GM19193 (cell line): ENCODE data around the gene PDIA4.

Source experiments
- POLR2A ChIP-seq: IDR thresholded peaks from 4 replicates; pipeline ENCODE4 v1.6.1; 2011; ENCODE audit not compliant: insufficient read depth, insufficient read length; ENCODE audit errors: extremely low read depth

The PDIA4 gene

DNA sequence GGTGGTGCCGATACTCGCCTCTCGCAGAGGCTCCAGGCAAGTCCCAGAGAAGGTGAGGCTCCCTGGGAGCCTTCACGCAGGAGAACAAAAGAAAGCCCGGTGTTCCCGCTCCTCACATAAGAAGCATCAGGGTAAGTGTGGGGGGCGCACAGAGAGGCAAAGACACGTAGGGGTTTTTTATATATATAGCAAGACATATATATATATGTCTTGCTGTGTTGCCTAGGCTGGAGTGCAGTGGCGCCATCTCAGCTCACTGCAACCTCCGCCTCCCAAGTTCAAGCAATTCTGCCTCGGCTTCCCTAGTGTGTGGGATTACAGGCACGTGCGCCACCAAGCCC lies 61.3 kb downstream of the PDIA4 start:
- no peak for TF ChIP-seq POLR2A

DNA sequence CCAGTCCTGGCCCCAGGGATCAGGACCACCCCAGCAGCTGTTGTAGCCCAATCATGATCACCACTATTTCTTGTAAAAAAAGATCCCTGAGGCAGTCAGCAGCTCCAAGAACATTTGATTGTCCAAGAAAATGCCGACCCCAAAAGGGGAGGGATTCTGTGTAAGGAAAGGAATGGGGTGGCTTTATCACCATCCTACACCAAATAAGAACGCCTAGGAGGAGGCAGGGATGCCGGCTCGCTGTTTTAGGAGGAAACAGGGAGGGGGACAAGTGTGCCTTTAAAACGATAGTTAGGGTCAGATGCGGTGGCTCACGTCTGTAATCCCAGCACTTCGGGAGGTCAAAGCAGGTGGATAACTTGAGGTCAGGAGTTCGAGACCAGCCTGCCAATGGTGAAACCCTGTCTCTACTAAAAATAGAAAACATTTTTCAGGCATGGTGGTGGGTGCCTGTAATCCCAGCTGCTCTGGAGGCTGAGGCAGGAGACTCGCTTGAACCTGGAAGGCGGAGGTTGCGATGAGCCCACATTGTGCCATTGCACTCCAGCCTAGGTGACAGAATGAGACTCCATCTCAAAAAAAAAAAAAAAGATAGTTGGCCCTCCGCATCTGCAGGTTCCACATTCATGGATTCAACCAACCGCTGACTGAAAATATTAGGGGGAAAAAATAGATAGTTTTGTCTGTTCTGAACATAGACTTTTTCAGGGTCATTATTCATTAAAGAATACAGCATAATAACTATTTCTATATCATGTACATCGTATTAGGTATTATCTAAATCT lies 63.6 kb downstream of the PDIA4 start:
- no peak for TF ChIP-seq POLR2A

DNA sequence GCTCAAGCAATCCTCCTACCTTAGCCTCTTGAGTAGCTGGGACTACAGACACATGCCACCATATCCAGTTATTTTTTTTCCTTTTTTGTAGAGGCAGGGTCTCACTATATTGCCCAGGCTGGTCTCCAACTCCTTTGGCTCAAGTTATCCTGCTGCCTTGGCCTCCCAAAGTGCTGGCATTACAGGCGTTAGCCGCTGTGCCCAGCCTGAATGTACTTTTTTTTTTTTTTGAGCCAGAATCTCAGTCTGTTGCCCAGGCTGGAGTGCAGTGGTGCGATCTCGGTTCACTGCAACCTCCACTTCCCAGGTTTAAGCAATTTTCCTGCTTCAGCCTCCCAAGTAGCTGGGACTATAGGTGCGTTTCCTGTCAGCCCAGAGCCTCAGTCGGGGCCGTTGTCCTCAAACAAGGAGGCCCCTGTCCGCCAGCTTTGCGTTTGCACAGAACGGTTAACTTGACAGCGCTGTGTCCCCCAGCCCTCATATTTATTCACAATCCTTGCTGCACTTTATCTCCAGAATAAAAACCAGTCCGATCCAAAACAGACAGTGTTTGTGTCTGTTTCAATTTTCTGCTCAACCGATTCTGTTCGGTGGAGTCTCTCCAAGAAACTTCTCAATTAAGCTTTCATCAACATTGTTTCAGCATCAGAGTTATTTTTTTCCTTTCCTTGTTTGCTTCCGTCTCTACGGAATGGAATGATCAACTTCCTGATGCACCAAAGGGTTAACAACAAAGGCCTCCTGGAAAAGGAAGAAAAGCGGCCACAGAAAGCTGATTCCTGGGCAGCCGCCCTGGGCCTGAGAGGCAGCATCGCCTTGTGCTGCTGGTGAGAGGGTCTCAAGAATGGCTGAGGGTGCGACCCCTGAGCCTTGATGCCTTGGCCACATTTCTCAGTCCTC lies 64.5 kb downstream of the PDIA4 start:
- no peak for TF ChIP-seq POLR2A

DNA sequence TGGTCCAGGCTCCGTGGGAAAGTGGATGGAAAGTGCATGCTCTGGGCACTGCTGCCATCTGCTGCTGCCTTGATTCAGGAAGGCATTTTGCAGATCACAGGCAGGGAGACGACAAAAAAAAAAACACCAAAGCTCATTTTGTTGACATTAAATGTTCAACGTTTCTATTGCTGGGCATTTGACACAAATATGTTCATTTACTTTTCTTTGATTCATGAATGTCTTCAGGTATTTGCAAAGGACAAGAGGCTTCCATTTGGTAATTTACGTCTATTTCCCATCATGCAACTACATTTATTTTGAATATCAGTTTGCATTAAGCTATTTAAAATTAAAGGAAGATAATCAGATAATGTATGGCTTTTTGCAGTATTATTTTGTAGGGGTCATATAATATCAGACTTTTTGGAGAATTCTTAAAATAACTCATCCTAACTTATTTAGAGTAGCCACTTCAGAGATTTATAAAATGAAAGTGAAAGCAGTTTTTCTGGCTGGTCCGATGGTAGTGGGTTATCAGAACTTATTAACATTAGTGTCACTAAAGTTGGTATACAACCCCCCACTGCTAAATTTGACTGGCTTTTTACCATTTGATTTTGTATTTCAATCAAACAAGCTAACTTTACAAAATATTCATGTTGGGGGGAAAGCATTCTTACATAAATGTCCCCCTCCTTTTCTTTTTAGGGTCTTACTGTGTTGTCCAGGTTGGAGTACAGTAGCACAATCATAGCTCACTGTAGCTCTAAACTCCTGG lies 65.3 kb downstream of the PDIA4 start:
- TF ChIP-seq POLR2A: no peak

DNA sequence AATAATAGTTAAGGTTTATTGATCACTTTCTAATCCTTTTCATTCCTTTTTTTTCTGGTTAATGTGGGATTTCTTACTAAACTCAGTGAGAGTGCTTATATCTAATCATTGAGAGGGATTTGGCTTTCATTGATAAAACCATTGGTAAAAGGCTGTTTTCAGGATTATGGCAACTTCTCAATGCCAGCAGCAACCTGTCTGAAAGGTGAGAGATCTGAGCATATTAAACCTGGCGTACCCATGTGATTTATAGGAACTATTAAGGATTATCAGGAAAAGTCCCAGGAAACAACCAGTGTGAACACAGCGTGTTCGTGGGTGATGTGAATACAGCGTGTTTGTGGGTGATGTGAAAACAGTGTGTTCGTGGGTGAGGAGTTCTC lies 65.9 kb downstream of the PDIA4 start:
- TF ChIP-seq POLR2A: no peak

DNA sequence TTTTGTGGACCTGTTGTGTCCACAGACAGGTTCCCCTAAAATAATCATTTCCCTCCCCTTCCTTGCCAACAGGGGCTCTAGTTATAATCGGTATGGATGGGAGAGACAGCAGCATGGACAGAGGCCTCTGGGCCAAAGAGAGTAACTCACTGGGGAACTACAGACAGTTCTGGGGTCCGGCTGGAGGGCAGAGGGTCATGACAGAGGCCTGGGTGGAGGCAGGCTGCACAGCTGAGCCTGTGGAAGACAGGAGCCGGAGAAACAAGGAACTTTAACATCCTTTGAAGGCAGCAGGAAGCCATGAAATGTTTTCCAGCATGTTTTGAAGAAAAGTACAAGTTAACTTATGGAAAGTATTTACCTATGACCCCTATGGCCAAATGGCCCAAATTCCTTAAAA lies 68.6 kb downstream of the PDIA4 start:
- no peak for TF ChIP-seq POLR2A

DNA sequence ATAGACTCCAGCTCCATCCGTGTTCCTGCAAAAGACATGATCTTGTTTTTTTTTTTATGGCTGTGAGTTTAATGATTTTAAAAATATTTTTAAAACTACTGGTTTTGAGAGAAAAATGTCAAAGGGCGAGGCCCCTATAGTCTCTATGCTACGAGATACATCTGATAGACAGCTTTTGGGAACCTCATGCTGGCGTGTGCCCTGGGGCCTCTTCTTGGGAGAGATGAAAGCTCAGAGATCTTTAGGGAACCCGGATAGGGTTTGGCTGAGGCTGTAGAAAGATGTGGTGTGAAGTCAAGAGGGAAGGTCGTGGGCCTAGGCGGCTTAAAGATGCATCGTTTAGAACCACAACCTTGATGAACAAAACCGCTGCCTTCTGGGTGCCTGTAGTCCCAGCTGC lies 70.2 kb downstream of the PDIA4 start:
- no peak for TF ChIP-seq POLR2A

DNA sequence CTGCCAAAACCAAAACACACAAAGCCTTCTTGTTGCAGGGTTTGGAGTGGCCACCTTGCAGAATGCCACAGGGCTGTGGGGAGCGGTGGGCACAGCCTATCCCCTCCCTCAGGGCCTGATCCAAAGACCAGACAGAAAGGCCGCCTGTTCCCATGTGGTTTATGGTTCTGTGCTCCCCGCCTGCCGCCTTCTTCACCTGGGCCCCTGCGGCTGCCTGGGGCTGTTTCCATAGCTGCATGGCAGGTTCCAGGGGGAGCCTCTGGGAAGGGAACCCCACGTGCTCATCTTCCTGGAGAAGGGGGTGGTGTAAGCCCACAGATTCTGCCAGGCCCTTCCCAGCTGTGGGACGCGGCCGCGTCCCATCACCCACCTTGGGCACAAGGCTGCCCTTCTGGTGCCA lies 73.5 kb downstream of the PDIA4 start:
- no peak for TF ChIP-seq POLR2A

DNA sequence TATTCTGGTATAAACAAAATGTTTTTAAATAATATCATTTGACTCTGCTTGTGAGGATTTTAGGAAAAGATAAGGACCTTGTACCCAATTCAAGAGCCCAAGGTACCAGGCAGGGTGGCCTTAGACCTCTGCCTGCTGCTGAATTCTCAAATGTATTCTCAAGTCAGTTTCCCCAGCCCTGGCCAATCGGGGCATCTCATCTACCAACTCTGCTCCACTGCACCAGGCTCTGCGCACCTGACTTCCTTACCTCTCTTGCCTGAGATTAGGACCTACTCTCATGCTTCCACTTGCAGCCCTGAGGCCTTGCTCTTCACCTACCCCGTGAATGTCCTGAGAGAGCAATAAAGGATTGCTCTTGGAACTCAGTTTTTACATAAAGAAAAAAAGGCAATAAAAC lies 74.6 kb downstream of the PDIA4 start:
- TF ChIP-seq POLR2A: no peak
